Cardiac septum (tissue), 1 donor: Measurements from ENCODE around the gene PRKN. TPM values are rescaled to one million over a fixed set of nuclear protein-coding genes. Genes with fewer than 3 reads are reported as not detected.
"Not testable (repeated sequence)": the region's sequence is repeated elsewhere in the genome, so short reads cannot be mapped to it uniquely, and the experiment has no call there.

Experiments used
- DNase-seq: peaks from one replicate; pipeline ENCODE4 v3.0.0-alpha.2; 2020; ENCODE audit warnings: low spot score
- intact Hi-C: fragments of 100-400 bp; cut with DNase I; formaldehyde crosslinking; loops from one replicate; pipeline ENCODE4 v1.14.0; 2022
- total RNA-seq: library from RNA; stranded (reverse); fragmentation: NEBNext Ultra II Directional; extraction: Animal tissue kit (Norgen Biotek cat#: 25700); gene quantifications from one replicate; pipeline ENCODE4 v1.2.1, GENCODE V29; 2021
- donor health status: DM: no; HTN: no; CAD: no.

Gene PRKN
- total RNA-seq, 1 donor from 2014 or later, result 23.2 TPM

- intact Hi-C loops, result no loop called here
- no peak for DNase-seq
These were observed 801.2 kb downstream of the PRKN start for GRCh38 chr6:161926324-161926723.

- no peak for DNase-seq
- intact Hi-C loops, result no loop called here
These were observed 803.0 kb downstream of the PRKN start for GRCh38 chr6:161924516-161925116.

GRCh38 chr6:161922631-161923119 is 804.9 kb downstream of the PRKN start:
- no peak for DNase-seq
- intact Hi-C loops, result no loop called here

- intact Hi-C loops, result no loop called here
- no peak for DNase-seq
These were observed 805.8 kb downstream of the PRKN start for GRCh38 chr6:161921602-161922395.

- intact Hi-C loops, result no loop called here
These were observed 807.9 kb downstream of the PRKN start for GRCh38 chr6:161919691-161920090.

GRCh38 chr6:161918628-161919205 is 808.8 kb downstream of the PRKN start:
- DNase-seq, result no peak
- intact Hi-C loops, result no loop called here

More at GRCh38 chr6:161919691-161920090, 807.9 kb downstream of the PRKN start:
- no peak for DNase-seq

- no peak for DNase-seq
- intact Hi-C loops, result no loop called here
These were observed 809.4 kb downstream of the PRKN start for GRCh38 chr6:161918109-161918531.

GRCh38 chr6:161917645-161918044 is 809.9 kb downstream of the PRKN start:
- intact Hi-C loops, result no loop called here
- no peak for DNase-seq

- intact Hi-C loops, result no loop called here
- DNase-seq, result no peak
These were observed 812.1 kb downstream of the PRKN start for GRCh38 chr6:161915456-161915964.

- no peak for DNase-seq
- intact Hi-C loops, result no loop called here
These were observed 818.7 kb downstream of the PRKN start for GRCh38 chr6:161908872-161909271.

GRCh38 chr6:161906571-161906970 is 821.0 kb downstream of the PRKN start:
- intact Hi-C loops, result no loop called here
- no peak for DNase-seq

GRCh38 chr6:161903584-161904212 is 823.9 kb downstream of the PRKN start:
- intact Hi-C loops, result no loop called here
- no peak for DNase-seq

GRCh38 chr6:161901740-161902426 is 825.7 kb downstream of the PRKN start:
- DNase-seq, result no peak

GRCh38 chr6:161894436-161894835 is 833.1 kb downstream of the PRKN start:
- no peak for DNase-seq
- intact Hi-C loops, result no loop called here

More at GRCh38 chr6:161901740-161902426, 825.7 kb downstream of the PRKN start:
- intact Hi-C loops, result no loop called here

- intact Hi-C loops, result no loop called here
- no peak for DNase-seq
These were observed 836.0 kb downstream of the PRKN start for GRCh38 chr6:161891542-161891941.

GRCh38 chr6:161890832-161891297 is 836.7 kb downstream of the PRKN start:
- intact Hi-C loops, result no loop called here
- no peak for DNase-seq

GRCh38 chr6:161890133-161890831 is 837.3 kb downstream of the PRKN start:
- intact Hi-C loops, result no loop called here
- no peak for DNase-seq

GRCh38 chr6:161889324-161889723 is 838.2 kb downstream of the PRKN start:
- intact Hi-C loops, result no loop called here
- DNase-seq, result no peak

- DNase-seq, intact Hi-C loops: not testable (repeated sequence)
These were observed 841.0 kb downstream of the PRKN start for GRCh38 chr6:161886545-161886944.
